ENCODE results near the gene GLIS2.

GLIS2 gene

GRCh38 chr16:4372578-4373355, 56.9 kb downstream of the GLIS2 start:
- DNase-seq, result no peak

- DNase-seq, result no peak
Measured at GRCh38 chr16:4373356-4373908, 57.6 kb downstream of the GLIS2 start.

DNA sequence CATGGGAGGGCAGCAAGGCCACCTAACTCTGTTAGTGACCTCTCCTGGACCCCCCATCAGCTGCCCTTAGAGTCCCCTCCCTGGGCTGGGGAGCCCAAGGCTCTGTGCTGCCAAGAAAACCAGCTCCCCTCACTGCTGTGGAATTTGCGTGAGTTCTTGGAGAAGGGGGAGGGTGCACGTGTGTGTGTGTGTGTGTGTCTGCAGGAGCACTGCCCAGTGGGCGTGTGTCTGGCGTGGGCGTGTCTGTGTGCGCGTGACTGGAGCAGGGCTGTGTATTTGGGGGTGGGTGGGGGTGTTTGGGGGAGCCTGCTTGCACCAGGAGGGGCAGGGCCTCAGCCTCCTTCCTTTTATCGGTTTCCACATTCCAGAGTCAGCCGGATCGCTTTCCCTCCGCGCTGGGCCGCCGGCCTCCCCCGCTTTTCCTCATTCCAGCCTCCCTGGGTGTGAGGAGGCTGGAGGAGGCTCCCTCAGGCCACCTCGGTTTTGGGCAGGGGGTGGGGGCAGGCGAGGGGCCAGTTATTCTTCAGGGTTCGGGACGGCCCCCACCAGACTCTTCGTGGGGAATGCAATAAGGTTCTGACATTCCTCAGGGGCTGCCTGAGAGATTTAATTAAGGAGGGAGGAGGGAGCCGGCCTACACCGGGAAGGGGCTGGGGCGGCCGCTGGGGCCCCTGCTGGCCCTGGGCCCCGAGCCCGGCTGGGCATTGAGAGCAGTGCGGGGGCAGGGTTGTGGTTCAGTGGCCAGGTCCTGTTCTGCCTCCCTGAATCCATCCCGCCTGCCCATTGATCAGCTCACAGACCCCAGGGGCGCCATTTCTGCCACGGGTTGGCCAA, 58.3 kb downstream of the GLIS2 start:
- DNase-seq, result no peak

DNA sequence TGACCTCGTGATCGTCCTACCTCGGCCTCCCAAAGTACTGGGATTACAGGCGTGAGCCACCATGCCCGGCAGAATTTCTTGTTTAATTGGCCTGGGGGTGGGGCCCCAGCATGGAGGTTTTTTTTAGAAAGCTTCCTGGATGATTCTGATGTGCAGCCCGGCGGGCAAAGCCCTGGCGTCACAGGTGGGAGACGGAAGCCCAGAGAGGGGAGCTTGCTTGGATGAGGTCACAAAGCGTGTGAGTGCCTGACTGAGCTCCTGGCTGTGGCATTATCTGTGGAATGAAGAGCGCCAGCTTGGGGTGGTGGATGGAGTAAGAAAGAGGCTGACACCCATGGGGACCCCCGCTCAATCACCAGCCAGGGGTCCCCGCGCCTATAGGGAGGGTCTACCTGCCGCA, 59.9 kb downstream of the GLIS2 start:
- no peak for DNase-seq

GRCh38 chr16:4376126-4376892, 60.4 kb downstream of the GLIS2 start:
- no peak for DNase-seq

- DNase-seq, result no peak
Measured at GRCh38 chr16:4376893-4377572, 61.2 kb downstream of the GLIS2 start.

DNA sequence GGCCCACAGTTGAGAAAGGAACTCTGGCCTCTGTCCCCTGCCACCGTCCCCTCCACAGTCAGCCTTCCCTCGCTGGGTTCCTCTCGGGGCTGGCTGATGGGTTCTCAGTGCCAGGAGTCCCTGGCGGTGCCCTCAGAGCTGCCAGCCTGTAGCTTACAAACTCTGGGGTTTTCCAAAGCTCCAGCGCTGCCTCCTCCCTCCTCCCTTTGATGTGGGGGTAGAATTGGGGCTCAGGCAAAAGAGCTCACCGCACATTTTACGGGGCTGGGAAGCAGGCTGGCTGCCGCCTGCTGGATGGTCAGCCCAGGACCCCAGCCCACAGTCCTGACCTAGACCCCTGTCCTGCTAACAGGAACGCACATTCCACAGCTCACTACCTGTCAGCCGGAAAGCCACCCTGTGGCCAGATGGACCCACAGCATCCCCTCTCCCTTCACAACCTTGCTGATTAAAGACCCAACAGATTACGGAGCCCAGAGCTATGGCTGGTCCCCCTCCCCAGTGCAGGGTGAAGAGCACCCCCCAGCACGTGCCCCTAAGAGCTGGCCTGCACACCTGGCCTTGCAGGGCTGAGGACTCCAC, 61.8 kb downstream of the GLIS2 start:
- DNase-seq, result no peak

DNA sequence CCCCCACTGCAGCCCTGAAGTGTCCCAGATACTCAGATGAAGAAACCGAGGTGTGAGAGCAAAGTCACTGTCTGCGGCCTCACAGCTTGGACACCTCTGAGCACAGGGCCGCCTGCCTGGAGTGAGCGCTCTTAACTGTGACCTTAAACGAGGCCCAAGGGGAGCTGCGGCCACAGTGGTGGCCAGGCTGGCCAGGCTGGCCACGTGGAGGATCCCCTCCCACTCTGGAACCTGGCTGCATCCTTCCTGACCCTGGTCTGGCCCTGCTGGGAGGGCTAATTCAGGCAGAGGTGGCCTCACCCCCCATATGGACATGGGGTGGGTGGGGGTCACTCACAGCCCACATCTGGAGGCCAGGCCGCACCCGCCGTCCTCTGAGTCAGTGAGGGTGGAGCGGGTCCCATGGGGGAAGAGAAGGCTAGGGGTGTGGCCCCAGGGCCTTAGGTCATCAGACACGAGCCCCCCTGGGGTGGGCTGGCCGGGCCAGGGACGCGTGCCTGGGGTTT, 62.3 kb downstream of the GLIS2 start:
- DNase-seq, result no peak

- DNase-seq, result no peak
Measured at GRCh38 chr16:4378999-4379690, 63.3 kb downstream of the GLIS2 start.

- DNase-seq, result no peak
Measured at GRCh38 chr16:4380119-4381063, 64.5 kb downstream of the GLIS2 start.

GRCh38 chr16:4381072-4381934, 65.4 kb downstream of the GLIS2 start:
- no peak for DNase-seq

DNA sequence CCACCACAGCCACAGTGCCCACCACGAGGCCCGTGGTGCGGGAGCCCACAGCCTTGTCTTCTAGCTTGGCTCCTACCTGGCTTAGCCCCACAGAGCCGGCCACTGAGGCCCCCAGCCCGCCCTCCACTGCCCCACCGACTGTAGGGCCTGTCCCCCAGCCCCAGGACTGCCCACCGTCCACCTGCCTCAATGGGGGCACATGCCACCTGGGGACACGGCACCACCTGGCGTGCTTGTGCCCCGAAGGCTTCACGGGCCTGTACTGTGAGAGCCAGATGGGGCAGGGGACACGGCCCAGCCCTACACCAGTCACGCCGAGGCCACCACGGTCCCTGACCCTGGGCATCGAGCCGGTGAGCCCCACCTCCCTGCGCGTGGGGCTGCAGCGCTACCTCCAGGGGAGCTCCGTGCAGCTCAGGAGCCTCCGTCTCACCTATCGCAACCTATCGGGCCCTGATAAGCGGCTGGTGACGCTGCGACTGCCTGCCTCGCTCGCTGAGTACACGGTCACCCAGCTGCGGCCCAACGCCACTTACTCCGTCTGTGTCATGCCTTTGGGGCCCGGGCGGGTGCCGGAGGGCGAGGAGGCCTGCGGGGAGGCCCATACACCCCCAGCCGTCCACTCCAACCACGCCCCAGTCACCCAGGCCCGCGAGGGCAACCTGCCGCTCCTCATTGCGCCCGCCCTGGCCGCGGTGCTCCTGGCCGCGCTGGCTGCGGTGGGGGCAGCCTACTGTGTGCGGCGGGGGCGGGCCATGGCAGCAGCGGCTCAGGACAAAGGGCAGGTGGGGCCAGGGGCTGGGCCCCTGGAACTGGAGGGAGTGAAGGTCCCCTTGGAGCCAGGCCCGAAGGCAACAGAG, 66.3 kb downstream of the GLIS2 start:
- no peak for DNase-seq

DNA sequence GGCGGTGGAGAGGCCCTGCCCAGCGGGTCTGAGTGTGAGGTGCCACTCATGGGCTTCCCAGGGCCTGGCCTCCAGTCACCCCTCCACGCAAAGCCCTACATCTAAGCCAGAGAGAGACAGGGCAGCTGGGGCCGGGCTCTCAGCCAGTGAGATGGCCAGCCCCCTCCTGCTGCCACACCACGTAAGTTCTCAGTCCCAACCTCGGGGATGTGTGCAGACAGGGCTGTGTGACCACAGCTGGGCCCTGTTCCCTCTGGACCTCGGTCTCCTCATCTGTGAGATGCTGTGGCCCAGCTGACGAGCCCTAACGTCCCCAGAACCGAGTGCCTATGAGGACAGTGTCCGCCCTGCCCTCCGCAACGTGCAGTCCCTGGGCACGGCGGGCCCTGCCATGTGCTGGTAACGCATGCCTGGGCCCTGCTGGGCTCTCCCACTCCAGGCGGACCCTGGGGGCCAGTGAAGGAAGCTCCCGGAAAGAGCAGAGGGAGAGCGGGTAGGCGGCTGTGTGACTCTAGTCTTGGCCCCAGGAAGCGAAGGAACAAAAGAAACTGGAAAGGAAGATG, 67.0 kb downstream of the GLIS2 start:
- no peak for DNase-seq

- no peak for DNase-seq
Measured at GRCh38 chr16:4383591-4384444, 68.0 kb downstream of the GLIS2 start.

DNA sequence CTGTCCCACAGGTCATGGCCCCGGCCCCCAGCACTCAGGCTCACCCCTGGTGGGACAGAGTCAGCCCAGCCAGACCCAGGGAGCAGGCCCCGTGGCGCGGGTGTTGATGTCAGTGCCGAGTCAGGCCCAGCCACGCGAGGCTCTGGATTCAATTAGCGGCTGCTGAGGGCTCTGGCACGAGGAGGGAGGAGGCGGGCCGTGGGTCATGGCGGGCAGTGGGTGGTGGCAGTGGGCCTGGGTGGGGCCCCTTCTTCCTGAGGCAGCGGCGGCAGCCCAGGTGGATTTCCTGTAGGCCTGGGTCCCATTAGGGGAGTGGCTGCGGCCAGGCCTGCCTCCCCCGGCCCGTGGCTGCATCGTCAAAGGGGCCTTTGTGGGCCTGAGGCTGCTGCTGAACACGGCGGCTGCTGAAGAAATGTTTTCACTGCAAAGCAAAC, 68.7 kb downstream of the GLIS2 start:
- no peak for DNase-seq

- no peak for DNase-seq
Measured at GRCh38 chr16:4385066-4385788, 69.4 kb downstream of the GLIS2 start.

Measured in CD4-positive, alpha-beta T cell treated with Interleukin-10 for 1 hour (primary cell).